Measurements from ENCODE around the gene TMED1.

DNA sequence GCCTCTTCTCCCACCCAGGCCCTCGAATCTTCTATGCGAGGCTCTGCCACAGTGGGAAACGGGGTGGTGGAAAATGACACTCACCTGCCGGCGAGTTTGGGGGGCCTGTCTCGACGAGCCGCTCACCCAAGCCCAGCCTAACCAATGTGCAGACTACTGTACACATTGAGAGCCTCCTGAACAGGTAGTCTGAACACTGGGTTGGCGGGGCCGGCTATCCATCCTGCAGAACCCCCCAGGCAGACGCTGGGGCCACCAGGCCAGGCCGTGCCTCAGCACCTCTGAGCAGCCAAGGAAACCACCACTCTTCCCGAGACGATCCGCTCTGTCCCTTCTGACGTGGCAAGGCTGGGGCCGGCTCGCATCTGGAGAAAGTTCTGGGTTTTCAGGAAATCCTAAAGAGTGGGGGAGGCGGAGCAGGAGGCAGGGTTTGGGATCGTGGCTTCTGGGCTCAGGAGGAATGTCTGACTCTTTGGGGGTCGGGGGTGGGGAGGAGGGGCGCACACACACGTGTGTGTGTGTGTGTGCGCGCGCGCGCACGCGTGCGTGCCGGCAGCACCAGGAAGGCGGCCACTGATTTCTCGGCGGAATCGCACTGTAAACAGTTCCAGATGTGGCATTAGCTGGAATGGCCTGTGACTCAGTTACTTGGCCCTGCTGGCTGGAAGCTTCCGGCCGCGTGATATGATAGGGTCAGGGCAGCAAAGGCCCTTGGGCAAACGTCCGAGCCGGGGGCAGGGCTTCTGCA, 18.5 kb downstream of the TMED1 start:
- TF ChIP-seq, protein P1, sequence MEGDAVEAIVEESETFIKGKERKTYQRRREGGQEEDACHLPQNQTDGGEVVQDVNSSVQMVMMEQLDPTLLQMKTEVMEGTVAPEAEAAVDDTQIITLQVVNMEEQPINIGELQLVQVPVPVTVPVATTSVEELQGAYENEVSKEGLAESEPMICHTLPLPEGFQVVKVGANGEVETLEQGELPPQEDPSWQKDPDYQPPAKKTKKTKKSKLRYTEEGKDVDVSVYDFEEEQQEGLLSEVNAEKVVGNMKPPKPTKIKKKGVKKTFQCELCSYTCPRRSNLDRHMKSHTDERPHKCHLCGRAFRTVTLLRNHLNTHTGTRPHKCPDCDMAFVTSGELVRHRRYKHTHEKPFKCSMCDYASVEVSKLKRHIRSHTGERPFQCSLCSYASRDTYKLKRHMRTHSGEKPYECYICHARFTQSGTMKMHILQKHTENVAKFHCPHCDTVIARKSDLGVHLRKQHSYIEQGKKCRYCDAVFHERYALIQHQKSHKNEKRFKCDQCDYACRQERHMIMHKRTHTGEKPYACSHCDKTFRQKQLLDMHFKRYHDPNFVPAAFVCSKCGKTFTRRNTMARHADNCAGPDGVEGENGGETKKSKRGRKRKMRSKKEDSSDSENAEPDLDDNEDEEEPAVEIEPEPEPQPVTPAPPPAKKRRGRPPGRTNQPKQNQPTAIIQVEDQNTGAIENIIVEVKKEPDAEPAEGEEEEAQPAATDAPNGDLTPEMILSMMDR (IDR thresholded peaks at IDR 0.05): no peak
- TF ChIP-seq EP300 (IDR thresholded peaks at IDR 0.05) (no peak), POLR2A (IDR thresholded peaks at IDR 0.05) (no peak), POLR2AphosphoS5 (IDR thresholded peaks at IDR 0.05) (peak; percentile 12 to 40)

Data from upper lobe of left lung (tissue), 4 donors.